GM18502 (cell line): ENCODE data around the gene WEE2.

Source experiments
- ATAC-seq: cut with Tn5 transposase; IDR thresholded peaks from one replicate; pipeline ENCODE4 v1.9.1; 2021; ENCODE audit warnings: mild to moderate bottlenecking; ENCODE audit not compliant: unreplicated experiment, poor library complexity

WEE2 gene

GRCh38 chr7:141708351-141708750 is at the start of gene WEE2:
Gene WEE2 (plus strand): TSS chr7:141708353. CDS start chr7:141708759, 406 bp downstream.
- ATAC-seq, result no peak

DNA sequence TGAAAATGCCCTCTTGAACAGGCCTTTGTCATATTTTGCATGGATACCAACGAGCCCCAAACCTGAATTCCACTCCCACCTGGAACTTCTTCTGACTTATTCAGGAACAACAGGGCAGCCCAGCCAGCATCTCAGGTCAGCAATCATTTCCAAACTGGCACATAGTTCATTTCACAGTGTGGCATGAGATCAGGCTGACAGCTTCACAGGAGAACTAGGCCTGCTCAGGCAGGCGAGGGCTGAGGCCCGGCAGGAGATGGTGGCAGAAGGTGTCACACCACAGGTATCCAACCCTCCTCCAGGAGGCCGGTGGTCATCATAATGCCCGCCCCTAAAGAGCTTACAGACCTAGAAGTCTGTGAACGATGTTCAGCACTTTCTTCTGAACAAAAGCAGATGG is 48.7 kb upstream of the WEE2 start:
- no peak for ATAC-seq

DNA sequence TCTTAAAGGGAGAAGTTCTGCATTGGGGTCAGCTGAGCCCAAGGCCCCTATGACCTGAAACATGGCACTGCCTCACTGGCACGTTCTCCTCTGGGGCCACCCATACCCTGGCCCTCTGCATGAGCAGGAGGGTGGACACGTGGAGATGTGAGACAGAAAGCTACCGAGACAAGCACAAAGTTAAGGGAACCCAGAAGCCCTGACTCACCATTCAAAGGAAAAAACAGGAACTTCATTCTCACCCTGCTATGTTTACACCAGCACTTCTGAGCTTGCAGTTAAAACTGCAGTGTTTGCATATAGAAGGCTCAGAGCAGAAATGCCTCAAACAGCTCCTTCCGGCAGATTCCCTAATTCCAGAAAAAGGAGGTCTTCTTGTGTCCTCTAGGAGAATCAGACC is 47.9 kb upstream of the WEE2 start:
- ATAC-seq, result no peak

GRCh38 chr7:141663081-141663849 is 44.9 kb upstream of the WEE2 start:
- no peak for ATAC-seq

DNA sequence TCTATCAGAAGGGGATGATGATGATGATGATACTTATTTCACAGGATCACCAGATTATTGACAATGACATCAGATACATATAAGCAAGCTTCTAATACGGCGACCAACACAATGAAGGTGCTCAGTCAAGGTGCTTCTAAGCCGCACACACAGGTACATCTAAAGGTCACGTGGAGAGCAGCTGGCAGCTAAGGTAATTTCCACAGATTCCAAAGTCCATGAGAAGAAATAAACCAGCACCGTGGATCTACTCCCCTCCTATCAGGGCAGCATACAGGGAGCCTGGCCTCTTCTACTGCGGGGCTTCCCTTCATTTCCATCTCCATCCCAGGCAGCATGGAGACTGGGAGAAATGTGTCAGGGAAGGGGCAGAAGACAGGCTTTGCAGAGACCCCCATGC is 43.7 kb upstream of the WEE2 start:
- ATAC-seq, result no peak

- ATAC-seq, result no peak
Measured at GRCh38 chr7:141665208-141666035, 42.7 kb upstream of the WEE2 start.

- ATAC-seq, result no peak
Measured at GRCh38 chr7:141666071-141666470, 42.1 kb upstream of the WEE2 start.

GRCh38 chr7:141668853-141669252 is 39.3 kb upstream of the WEE2 start:
- no peak for ATAC-seq

- no peak for ATAC-seq
Measured at GRCh38 chr7:141671705-141672496, 36.3 kb upstream of the WEE2 start.

GRCh38 chr7:141673346-141673745 is 34.8 kb upstream of the WEE2 start:
- ATAC-seq, result no peak

DNA sequence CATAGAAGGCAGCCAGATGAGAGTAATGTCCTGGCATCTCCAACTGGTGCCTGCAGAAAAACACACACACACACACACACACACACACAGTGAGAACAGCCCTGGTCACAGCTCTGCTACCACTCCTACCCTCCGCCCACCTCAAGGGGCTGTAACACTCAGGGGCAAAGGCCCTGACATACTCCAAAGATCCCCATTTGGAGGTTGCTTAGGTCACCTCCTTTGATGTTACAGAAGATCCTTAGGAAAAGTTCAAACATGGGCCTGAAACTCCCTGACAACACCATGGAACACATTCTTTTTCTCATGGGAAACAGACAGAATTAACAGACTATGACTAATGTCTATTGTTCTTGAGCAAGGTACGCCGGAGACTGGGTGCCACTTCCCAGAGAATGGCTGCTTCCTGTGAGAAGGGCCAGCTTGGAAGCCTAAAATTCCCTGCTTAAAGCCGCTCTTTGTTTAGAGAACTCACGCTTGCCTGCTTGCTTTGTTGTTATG is 33.9 kb upstream of the WEE2 start:
- no peak for ATAC-seq

DNA sequence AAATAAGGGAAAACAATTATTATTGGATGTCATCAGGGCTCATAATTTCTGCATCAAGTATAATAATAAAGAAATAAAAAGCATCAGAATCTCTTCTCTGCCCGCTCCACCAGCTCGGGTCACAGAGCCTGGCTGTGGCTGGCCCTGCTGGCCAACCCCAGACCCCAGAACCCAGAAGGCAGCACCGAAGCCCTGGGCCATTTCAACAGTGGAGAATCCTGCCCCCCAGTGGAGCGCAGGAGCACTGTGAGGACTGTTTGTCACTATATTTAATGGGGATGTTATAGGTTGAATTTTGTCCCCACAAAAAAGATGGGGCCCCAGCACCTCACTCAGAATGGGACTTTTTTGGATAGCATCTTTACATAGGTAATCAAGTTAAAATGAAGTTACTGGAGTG is 33.5 kb upstream of the WEE2 start:
- no peak for ATAC-seq

- no peak for ATAC-seq
Measured at GRCh38 chr7:141675436-141676215, 32.5 kb upstream of the WEE2 start.

- no peak for ATAC-seq
Measured at GRCh38 chr7:141676618-141677017, 31.5 kb upstream of the WEE2 start.

DNA sequence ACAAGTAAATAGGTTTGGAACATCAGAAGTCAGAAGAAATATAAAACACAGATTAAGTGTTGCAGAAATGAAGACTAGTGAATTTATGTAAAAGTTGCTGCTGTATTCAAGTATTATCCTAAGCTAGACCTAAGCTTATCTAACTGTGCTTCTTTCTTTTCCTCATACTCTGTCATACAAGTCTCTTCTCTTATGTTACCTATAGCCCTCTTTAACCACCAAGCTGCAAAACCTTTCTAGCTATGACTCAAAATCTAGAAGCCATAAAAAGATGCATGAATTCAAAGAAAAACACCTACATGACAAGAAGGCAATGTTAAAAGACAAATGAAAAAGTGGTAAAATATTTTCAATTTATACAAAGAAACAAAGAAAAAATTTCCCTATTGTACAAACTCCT is 29.1 kb upstream of the WEE2 start:
- ATAC-seq, result peak; percentile 74

GRCh38 chr7:141685285-141686023 is 22.7 kb upstream of the WEE2 start:
- no peak for ATAC-seq

DNA sequence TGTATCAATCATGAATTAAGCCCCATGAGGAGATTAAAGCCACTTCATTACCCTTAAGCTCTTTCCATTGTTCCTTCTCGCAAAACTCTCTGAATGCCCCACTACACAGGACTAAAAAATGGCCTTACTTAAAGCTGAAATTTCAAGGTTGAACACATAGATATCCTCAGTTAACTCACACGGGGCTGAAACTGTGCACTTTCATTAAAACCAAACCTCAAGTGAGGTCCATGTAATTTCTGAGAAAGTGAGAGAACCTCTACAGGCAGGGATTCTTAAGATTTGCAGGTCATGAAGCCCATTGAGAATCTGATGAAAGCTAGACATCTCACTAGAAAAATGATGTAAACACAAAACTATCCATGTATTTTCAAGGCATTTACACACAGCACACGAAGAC is 22.1 kb upstream of the WEE2 start:
- no peak for ATAC-seq

- ATAC-seq, result no peak
Measured at GRCh38 chr7:141686670-141687069, 21.5 kb upstream of the WEE2 start.

GRCh38 chr7:141688043-141688442 is 20.1 kb upstream of the WEE2 start:
- no peak for ATAC-seq
